Daoy (cell line): ENCODE measurements around the gene WDR88. TPM values are rescaled to one million over a fixed set of nuclear protein-coding genes. Genes with fewer than 3 reads are reported as not detected.
"Not testable (repeated sequence)": the region's sequence is repeated elsewhere in the genome, so short reads cannot be mapped to it uniquely, and the experiment has no call there.

Experiments
- DNase-seq: peaks from one replicate; pipeline ENCODE4 v3.0.0-alpha.2; 2015; ENCODE audit warnings: low read depth
- total RNA-seq: library from RNA; depleted of rRNA; stranded (reverse); fragments of >200 nt; shearing (Covaris generic); gene quantifications from 2 replicates; pipeline ENCODE4 v1.2.3, GENCODE V29; 2014

Gene WDR88
- total RNA-seq, 1 experiment from 2014 or later, result not detected

DNA sequence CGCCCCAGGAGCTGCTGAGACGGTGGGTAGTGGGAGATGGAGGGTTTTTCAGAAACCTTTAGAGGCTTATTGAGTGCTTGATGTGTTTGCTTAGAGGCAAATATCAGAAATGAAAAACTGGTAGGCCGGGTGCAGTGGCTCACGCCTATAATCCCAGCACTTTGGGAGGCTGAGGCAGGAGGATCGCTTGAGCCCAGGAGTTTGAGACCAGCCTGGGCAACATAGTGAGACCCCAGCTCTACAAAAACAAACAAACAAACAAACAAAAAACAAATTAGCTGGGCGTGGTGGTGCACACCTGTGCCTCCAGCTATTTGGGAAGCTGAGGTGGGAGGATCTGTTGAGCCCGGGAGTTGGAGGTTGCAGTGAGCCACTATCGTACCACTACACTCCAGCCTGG is 5.2 kb upstream of the WDR88 start:
- DNase-seq, result not testable (repeated sequence)

DNA sequence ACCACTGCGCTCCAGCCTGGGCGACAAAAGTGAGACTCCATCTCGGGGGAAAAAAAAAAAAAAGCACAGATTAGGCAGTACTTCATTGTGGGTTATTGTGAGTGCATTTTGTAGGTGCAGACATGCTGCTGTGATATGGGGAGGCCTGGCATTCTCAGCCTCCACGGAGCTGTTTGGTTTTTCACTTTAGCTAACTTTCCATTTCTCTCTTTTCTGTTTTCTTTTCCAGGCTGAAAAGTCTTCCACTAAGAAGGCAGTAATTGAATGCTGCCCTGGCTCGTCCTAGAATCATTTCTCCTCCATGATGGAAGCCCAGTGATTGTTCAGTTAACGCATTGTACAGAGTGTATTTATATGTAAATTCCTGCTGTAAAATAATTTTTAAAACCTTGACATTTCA is 2.0 kb upstream of the WDR88 start:
- DNase-seq, result no peak

DNA sequence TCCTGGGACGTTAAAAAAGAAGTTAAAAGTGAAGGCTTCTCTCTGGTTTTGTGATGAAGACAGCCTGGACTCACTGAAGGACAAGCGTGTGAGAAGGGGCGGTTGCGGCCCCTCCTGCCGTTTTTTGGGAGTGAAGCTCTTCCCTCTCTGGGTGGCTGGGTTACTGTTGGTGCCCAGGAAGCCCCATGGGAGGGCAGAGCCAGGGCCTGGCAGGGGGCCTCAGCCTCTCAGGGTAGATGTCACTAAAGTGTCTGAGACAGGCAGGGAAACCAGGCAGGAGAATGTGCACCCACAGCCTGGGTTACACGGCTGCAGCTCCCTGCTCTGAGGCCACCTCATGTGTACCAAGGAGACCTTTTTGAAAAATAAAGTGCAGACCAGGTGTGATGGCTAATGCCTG is 1.5 kb upstream of the WDR88 start:
- no peak for DNase-seq

DNA sequence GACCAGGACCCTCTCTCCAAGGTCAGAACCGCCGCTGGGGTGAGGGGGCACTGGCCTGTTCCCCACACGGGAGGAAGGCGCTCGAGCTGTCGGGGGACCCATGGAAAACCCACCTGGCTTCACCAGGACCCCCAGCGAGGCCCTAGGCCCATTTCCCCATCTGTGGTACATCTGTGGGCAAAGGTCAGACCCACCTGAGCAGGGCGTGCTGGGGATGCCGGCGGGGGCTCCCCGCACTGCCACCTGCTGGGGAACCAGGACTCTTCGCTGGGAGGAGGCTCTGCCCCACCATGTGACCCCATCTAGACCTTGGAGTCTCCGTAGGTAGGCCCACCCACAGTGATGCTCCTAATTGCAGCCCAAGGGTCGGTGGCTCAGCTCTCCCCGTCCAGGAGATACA is 511 bp downstream of the WDR88 start:
- DNase-seq, result no peak

DNA sequence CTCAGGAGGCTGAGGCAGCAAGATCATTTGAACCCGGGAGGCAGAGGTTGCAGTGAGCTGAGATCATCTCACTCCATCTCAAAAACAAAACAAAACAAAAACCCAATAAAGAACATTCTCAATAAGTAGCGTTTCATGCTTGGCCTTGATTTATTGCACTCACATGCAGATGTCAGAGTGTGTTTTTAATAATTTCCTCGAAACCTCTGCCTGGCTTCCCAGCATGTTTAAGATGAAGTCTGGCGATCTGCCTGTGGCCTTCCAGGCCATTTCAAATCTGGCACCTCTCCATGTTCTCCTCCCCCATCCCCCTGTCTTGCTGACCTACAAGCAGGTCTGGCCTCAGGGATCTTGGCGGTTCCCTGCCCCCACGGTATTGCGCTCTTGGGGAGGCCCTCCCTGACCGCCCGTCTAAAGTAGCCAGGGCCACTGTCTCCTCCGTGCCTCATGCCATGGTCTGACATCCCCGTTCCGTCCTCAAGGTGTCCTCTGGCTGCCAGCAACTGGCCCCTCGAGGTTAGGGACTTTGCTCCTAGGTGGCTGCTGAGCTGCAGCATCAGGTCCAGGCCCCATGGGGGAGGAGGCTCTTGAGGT is 1.6 kb downstream of the WDR88 start:
- no peak for DNase-seq

DNA sequence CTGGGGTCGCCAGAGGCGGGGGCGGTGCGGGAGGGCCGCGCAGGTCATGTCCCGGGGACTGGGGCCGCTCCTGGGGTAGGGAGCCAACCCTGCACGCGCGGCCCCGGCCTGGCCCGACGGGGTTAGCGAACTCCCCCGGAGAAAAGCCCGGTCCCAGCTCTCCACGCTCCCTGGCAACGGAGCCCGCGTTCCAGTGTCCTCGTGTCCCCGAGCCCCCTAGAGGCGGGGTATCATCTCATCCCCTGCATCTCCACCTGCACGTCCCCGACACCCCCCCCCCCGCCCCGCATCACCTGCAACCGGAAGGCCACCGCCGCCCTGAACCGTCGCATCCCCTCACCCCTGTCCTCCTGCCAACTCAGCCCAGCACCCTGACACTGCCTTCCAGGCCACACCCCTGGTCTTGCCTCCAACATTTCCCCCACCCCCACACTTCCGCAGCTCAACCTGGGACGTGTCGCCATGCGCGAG is 2.7 kb downstream of the WDR88 start:
- DNase-seq, result no peak

DNA sequence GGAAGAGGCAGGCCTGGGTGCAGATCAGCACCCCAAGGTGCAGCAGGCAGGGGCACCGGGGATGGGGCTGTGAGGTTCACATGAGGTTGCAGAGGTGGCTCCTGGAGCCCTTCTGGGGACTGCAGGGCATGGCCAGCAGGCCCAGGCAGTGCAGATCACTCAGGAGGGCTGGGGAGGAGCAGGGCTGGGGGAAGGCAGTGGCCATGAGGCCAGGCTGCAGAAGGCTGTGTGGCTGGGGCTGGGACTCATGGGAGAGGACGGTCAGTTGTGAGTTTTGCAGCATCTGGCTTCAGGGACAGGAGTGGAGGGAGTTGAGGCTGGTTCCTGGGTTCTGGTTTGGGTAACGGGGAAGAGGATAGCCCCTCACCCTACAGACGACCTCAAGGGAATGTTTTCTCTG is 7.3 kb downstream of the WDR88 start:
- no peak for DNase-seq

DNA sequence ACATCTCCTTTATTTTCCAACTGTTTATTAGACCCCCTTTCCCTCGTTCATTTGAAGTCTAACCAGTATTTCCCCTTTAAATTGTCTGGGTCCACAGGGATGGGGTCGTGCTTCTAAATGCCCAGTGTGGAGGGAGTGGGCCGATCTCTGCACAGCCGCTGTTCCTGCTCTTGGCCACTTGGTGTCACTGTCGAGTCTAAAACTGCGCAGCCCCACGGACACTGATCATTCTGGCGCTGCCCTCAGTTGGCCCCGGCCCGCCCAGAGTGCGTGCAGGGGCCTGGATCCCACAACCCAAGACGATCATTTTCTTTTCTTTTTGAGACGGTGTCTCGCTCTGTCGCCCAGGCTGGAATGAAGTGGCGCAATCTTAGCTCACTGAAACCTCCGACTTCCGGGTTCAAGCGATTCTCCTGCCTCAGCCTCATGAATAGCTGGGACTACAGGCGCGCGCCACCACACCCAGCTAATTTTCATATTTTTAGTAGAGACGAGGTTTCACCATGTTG is 12.0 kb downstream of the WDR88 start:
- peak; percentile 67 for DNase-seq

DNA sequence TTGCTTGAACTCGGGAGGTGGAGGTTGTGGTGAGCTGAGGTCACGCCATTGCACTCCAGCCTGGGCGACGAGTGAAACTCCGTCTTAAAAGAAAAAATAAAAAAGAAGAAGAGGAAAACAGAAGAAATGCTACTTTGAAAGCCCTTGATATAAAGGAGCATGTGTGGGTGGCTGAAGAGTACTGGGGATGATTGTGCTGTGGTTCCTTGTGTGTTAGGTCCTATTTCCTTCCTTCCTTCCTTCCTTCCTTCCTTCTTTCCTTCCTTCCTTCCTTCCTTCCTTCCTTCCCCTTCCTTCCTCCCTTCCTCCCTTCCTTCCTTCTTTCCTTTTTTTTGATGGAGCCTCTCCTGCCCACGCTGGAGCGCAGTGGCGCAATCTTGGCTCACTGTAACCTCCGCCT is 14.3 kb downstream of the WDR88 start:
- no peak for DNase-seq

DNA sequence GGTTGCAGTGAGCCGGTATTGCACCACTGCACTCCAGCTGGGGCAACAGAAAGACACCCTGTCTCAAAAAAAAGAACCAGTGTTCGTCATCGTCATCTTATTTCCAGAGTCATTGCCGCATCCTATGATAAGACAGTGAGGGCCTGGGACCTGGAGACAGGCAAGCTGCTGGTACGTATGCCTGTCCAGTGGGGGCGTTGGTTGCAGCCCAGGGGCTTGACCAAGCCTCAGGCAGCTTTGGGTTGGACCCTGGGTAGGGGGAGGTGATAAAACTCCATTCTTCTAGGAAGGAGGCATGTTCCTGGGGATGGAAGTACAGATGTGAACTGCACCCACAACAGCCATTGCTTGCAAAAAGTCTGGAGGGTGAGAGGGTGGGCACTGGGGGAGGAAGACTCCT is 15.6 kb downstream of the WDR88 start:
- no peak for DNase-seq

DNA sequence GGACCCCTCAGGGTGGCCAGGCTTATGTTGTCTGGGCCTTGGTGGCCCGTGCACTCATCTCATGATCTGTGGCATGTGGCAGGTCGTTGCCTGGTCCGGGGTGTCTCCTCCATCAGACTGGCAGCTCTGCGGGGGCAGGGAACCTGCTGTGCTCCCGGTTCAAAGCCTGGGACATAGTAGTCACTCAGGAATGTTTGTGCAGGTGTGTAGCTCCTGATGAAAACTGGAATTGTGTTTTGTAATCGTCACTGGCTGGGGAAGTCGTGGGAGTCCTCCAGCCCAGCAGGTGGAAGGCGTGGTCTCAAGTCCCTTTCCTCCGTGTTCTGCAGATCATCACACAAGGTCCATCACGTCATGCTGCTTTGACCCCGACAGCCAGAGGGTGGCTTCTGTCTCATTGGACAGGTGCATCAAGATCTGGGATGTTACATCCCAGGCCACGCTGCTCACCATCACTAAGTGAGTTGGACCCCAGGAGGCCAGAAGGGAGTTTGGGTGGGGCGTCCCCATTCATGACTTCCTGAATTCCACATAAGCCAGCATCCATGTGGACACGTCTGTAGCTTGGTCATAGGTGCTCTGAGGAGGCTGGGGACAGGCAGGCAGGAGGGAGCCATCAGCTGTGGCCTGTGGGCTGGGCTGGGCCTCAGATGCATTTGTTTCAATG is 19.1 kb downstream of the WDR88 start:
- no peak for DNase-seq

DNA sequence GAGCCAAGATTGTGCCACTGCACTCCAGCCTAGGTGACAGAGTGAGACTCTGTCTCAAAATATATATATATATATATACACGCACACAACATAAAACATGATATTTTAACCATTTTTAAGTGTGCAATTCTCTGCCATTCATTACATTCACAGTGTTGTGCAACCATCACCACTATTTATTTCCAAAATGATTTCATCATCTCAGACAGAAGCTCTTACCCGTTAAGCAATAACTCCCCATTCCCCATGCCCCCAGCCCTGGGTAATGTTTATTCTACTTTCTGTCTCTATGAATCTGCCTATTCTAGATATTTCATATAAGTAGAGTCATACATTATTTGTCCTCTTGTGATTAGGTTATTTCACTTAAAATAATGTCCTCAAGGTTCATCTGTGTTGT is 20.3 kb downstream of the WDR88 start:
- DNase-seq, result no peak

DNA sequence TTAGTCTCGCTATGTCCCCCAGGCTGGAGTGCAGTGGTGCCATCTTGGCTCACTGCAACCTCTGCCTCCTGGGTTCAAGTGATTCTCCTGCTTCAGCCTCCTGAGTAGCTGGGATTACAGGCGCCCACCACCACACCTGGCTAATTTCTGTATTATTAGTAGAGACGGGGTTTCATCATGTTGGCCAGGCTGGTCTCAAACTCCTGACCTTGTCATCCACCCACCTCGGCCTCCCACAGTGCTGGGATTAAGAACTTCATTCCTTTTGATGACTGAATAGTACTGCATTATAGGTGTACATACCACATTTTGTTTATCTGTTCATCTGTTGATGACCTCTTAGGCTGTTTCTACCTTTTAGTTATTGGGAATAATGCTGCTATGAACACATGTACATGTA is 20.7 kb downstream of the WDR88 start:
- DNase-seq, result not testable (repeated sequence)

DNA sequence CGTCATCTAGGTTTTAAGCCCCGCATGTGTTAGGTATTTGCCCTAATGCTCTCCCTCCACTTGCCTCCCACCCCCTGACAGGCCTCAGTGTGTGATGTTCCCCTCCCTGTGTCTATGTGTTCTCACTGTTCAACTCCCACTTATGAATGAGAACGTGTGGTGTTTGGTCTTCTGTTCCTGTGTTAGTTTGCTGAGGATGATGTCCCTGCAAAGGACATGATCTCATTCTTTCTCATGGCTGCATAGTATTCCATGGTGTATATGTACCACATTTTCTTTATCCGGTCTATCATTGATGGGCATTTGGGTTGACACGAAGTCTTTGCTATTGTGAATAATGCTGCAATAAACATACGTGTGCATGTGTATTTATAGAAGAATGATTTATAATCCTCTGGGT is 22.4 kb downstream of the WDR88 start:
- not testable (repeated sequence) for DNase-seq

DNA sequence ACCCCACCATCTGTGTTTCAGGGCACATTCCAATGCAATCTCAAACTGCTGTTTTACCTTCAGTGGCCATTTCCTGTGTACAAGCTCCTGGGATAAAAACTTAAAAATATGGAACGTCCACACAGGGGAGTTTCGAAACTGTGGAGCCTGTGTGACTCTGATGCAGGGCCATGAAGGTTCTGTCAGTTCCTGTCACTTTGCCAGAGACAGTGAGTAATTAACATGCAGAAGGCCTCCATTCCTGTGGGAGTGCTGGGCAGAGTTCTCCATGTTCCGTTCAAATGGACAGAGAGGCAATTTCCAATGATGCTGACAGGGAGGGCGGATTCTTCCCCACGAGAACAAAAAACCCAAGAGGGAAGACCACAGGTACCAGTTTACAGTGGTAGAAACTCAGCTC is 24.4 kb downstream of the WDR88 start:
- DNase-seq, result no peak

DNA sequence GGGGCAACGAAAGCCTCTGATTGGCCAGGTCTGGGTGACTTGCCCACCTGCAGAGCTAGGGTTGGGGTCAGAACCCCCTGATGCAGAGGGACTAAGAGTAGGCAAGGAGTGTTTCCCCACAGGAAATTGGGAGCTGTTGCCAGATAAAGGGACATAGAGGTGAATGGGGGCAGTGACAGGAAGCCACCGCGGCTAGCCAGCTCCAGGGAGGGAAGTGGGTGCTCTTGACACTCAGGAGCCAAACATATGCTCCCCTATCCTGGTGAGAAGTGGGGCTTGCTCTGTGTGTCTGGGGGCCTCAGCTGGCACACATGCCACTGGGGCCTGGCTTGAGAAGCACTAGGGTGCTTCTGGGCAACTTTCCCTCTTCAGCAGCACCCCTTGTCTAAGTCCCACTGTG is 26.0 kb downstream of the WDR88 start:
- no peak for DNase-seq

DNA sequence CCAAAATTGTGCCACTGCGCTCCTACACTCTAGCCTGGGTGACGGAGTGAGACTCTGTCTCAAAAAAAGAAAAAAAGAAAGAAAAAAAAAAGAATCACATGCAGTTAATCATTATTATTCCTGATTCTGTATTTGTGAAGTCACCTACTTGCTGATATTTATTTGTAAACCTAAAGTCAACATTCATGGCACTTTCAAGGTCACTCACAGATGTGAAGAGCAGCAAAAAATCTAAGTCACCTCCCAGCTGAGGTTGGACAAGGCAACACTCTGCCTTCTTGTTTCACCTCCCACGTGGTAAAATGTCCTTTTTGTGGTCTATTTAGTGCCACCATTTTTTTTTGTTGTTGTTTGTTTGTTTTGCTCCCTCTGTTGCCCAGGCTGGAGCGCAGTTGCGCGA is 26.5 kb downstream of the WDR88 start:
- no peak for DNase-seq

DNA sequence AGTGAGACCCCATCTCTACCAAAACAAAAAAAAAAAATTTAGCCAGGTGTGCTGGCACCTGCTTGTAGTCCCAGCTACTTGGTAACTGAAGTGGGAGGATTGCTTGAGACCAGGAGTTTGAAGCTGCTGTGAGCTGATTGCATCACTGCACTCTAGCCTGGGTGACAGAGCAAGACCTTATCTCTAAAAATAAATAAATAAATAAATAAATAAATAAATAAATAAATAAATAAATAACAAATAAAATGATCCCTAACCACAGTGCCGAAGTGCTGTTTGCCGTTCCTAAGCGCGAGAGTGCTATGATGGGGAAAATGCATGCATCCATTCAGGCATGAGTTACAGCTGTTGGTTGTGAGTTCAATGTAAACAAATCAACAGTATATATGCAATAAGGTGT is 27.2 kb downstream of the WDR88 start:
- DNase-seq, result no peak

DNA sequence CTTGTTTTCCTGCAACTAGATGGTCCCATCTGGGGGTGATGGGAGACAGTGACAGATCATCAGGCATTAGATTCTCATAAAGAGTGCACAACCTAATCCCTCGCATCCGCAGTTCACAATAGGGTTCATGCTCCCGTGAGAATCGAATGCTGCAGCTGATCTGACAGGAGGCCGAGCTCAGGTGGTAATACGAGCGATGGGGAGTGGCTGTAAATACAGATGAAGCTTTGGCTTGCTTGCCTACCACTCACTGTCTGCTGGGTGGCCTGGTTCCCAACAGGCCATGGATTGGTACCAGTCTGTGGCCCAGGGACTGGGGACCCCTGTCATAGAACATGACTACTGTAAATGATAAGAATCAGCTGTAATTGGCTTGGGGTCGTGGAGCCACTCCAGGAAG is 28.0 kb downstream of the WDR88 start:
- DNase-seq, result no peak

DNA sequence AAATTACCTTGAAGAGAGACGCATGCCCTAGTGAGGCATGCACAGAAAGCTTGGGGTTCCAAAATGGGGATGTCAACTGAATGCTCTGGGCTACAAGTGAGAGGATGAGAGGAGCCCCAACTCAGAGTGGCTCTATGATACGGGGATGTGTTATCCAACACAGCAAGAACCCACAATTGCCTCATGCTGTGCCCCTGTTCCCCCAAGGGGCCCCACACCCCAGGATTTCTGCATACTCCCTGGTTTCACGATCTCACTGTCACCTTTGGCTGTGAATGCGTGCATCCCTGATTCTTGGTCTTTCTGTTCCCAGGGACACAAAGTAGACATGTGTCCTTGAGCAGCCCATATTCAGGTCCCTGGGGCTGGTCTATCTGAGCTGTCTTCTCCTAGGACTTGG is 29.3 kb downstream of the WDR88 start:
- no peak for DNase-seq

DNA sequence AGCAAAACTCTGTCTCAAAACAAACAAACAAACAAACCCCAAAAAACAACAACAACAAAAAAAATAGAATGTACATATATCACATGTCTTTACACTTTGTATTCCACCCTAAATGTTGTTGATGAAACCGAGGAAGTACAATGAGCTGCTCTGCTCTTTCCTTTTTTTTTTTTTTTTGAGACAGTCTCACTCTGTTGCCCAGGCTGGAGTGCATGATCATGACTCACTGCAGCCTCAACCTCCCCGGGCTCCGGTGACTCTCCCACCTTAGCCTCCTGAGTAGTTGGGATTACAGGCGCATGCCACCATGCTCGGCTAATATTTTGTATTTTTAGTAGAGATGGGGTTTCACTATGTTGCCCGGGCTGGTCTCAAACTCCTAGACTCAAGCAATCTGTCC is 31.6 kb downstream of the WDR88 start:
- no peak for DNase-seq

DNA sequence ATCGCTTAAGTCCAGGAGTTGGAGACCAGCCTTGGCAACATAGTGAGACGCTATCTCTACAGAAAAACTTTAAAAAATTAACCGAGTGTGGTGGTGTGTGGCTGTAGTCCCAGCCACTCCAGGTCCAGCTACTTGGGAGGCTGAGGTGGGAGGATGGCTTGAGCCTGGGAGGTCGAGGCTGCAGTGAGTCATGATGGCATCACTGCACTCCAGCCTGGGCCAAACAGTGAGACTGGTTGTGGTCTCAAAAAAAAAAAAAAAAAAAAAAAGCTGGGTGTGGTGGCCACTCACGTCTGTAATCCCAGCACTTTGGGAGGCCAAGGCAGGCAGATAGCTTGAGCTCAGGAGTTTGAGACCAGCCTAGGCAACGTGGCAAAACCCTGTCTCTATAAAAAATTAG is 34.1 kb downstream of the WDR88 start:
- DNase-seq, result peak; percentile 57

DNA sequence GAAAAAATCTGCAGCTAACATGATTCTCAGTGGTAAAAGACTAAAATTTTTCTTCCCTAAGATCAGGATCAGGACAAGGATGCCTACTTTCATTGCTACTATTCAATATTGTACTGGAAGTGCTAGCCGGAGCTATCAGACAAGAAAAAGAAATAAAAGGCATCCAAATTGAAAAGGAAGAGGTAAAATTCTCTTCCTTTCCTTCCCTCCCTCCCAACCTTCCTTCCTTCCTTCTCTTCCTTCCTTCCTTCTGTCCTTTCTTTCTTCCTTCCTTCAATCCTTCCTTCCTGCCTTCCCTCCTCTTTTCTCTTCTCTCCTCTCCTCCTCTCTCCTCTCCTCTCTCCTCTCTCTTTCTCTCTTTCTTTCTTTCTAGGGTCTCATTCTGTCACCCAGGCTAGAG is 35.5 kb downstream of the WDR88 start:
- no peak for DNase-seq

DNA sequence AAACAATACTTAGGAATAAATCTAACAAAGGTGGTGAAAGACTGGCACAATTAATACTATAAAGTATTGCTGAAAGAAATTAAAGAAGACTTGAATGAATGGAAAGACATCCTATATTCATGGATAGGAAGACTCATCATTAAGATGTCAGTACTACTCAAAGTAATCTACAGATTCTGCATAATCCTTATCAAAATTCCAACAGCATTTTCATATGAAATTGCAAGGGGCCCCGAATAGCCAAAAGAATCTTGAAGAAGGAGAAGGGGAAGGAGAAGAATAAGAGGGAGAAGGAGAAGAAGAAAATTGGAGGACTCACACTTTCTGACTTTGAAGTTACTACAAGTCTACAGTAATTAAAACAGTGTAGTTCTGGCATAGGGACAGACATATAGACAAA is 36.6 kb downstream of the WDR88 start:
- no peak for DNase-seq
